SJSA1 (cell line): Measurements from ENCODE around the gene SIRPA. TPM values are rescaled to one million over a fixed set of nuclear protein-coding genes. Genes with fewer than 3 reads are reported as not detected.

Experiments used
- DNase-seq, 2 experiments: peaks; one replicate each; pipeline ENCODE4 v3.0.0-alpha.2; 2015 to 2020; ENCODE audit warnings: low spot score in 2 of 2, low read depth in 1 of 2
- H3K27ac ChIP-seq: fragments of 250-450 bp; sonication (Bioruptor Pico); 2 replicates; pipeline ENCODE4 v1.5.1; 2020; ENCODE audit warnings: mild to moderate bottlenecking, moderate library complexity
- H3K27me3 ChIP-seq: fragments of 250-450 bp; sonication (Bioruptor Pico); replicated peaks from 2 replicates; pipeline ENCODE4 v1.5.1; 2020; ENCODE audit warnings: mild to moderate bottlenecking, moderate library complexity
- H3K36me3 ChIP-seq: fragments of 250-450 bp; sonication (Bioruptor Pico); 2 replicates; pipeline ENCODE4 v1.5.1; 2020; ENCODE audit warnings: mild to moderate bottlenecking
- H3K4me1 ChIP-seq: fragments of 250-450 bp; sonication (Bioruptor Pico); replicated peaks from 2 replicates; pipeline ENCODE4 v1.6.1; 2021; ENCODE audit warnings: mild to moderate bottlenecking
- H3K4me3 ChIP-seq: fragments of 250-450 bp; sonication (Bioruptor Pico); 2 replicates; pipeline ENCODE4 v1.5.1; 2020; ENCODE audit warnings: mild to moderate bottlenecking
- H3K9me3 ChIP-seq: fragments of 250-450 bp; sonication (Bioruptor Pico); replicated peaks from 2 replicates; pipeline ENCODE4 v1.5.1; 2020; ENCODE audit warnings: mild to moderate bottlenecking
- total RNA-seq: library from RNA; depleted of rRNA; stranded (reverse); fragments of >200 nt; shearing (Covaris generic); gene quantifications from 2 replicates; pipeline ENCODE4 v1.2.3, GENCODE V29; 2014; rRNA removed

The SIRPA gene
- total RNA-seq, 1 experiment from 2014 or later, result 4.7 TPM

GRCh38 chr20:1973601-1974440, 78.6 kb downstream of the SIRPA start:
- DNase-seq, result no peak

GRCh38 chr20:1975291-1975690, 80.1 kb downstream of the SIRPA start:
- no peaks in the 10 kb centered on the region for H3K36me3 ChIP-seq
- H3K4me3 ChIP-seq, result no peak overlapping the region
- peaks cover 20% of the 10 kb centered on the region for H3K27me3 ChIP-seq

More at GRCh38 chr20:1973601-1974440, 78.6 kb downstream of the SIRPA start:
- H3K36me3 ChIP-seq, result no peaks in the 10 kb centered on the region
- H3K27me3 ChIP-seq, result peaks cover 23% of the 10 kb centered on the region
- no peaks in the 10 kb centered on the region for H3K9me3 ChIP-seq
- H3K4me3 ChIP-seq, result no peak overlapping the region
- H3K4me1 ChIP-seq, result no peaks in the 10 kb centered on the region
- no peak overlapping the region for H3K27ac ChIP-seq

DNA sequence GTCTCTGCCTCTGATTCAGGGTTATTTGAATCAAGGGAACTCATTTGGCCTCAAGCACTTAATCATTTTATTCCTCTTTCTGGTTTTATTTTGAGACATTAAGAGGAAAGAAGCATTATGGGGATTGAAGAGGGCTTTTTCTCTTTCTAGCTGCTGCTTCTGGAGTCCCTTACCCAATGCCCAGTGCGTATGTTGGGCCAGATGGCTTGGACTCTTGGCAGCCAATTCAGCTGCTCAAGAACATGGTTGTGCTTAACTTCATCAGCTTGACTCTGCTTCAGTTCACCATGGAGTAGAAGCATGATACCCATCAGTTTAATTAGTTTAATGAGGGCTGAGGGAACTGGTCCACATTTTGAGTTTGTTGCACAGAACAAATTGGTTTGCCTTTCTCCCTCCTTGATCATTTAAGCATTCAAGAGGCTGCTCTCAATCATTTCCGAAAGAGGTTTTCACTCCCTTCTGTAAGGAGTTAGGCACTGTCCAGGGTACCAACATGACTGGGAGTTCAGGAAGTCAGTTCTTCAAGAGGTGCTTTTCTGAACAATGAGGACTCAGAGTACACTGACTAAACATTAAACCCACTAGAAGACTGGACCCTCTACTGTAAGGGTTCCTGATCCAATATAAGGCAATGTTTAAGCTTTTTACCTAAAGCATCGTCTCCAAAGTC, 84.0 kb downstream of the SIRPA start:
- no peak for DNase-seq
- Histone ChIP-seq H3K36me3 (no peaks in the 10 kb centered on the region), H3K4me1 (no peaks in the 10 kb centered on the region), H3K4me3 (no peak overlapping the region), H3K9me3 (no peaks in the 10 kb centered on the region), H3K27me3 (peaks cover 15% of the 10 kb centered on the region; the same call in 1 of the 2 replicates), H3K27ac (no peak overlapping the region)

More at GRCh38 chr20:1975291-1975690, 80.1 kb downstream of the SIRPA start:
- Histone ChIP-seq H3K4me1 (no peaks in the 10 kb centered on the region), H3K27ac (no peak overlapping the region), H3K9me3 (no peaks in the 10 kb centered on the region)
- no peak for DNase-seq

DNA sequence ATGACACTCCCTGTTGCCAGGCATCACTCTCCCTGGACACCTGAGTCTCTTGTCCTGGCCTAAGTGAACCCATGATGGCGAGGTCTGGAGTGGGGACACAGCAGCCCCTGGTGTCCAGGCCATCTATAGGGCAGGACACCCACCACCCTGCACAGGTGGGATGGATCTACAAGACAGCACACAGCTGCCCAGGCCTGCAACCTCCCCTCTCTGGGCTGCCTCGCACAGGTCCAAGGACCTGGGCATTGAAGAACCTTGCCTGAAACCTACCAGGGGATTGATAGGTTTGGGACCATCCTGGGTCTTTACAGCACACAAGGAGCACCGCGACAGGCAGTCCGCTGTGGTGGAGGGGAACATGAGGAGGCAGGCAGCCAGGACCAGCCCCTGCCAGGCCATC, 87.5 kb downstream of the SIRPA start:
- Histone ChIP-seq H3K4me1 (no peaks in the 10 kb centered on the region), H3K27me3 (peaks cover 31% of the 10 kb centered on the region; the same call in 1 of the 2 replicates), H3K27ac (no peak overlapping the region), H3K36me3 (no peaks in the 10 kb centered on the region), H3K4me3 (no peak overlapping the region), H3K9me3 (no peaks in the 10 kb centered on the region)
- no peak for DNase-seq

GRCh38 chr20:1983301-1983700, 88.1 kb downstream of the SIRPA start:
- H3K4me1 ChIP-seq, result no peaks in the 10 kb centered on the region
- no peaks in the 10 kb centered on the region for H3K36me3 ChIP-seq

GRCh38 chr20:1987826-1988225, 92.6 kb downstream of the SIRPA start:
- Histone ChIP-seq H3K4me1 (no peaks in the 10 kb centered on the region), H3K4me3 (no peak overlapping the region), H3K27ac (no peak overlapping the region), H3K36me3 (no peaks in the 10 kb centered on the region), H3K9me3 (no peaks in the 10 kb centered on the region), H3K27me3 (peaks cover 50% of the 10 kb centered on the region)
- DNase-seq, result no peak

More at GRCh38 chr20:1983301-1983700, 88.1 kb downstream of the SIRPA start:
- Histone ChIP-seq H3K4me3 (no peak overlapping the region), H3K27ac (no peak overlapping the region), H3K27me3 (peaks cover 30% of the 10 kb centered on the region; the same call in 1 of the 2 replicates), H3K9me3 (no peaks in the 10 kb centered on the region)
- DNase-seq, result no peak

Other genes starting within 250 kb of the SIRPA start
- not detected in 2 replicates for gene SIRPG, start 237.6 kb upstream of the SIRPA start, total RNA-seq
- 0.05 TPM in 1 of 2 replicates, not detected in the other for gene PDYN, start 98.7 kb downstream of the SIRPA start, total RNA-seq
- gene STK35, start 206.4 kb downstream of the SIRPA start, total RNA-seq, result 15.0 and 22.1 TPM in 2 replicates